GM19043 (cell line): ENCODE results near the gene CDH13.
A peak's percentile ranks its signal among the peaks of the same experiment; 100 is the strongest.

Experiments
- ATAC-seq: cut with Tn5 transposase; IDR thresholded peaks from one replicate; pipeline ENCODE4 v1.9.1; 2021; ENCODE audit warnings: low read depth; ENCODE audit not compliant: unreplicated experiment

Gene CDH13

GRCh38 chr16:83742124-83742899 is 1115.5 kb downstream of the CDH13 start:
- ATAC-seq, result no peak

DNA sequence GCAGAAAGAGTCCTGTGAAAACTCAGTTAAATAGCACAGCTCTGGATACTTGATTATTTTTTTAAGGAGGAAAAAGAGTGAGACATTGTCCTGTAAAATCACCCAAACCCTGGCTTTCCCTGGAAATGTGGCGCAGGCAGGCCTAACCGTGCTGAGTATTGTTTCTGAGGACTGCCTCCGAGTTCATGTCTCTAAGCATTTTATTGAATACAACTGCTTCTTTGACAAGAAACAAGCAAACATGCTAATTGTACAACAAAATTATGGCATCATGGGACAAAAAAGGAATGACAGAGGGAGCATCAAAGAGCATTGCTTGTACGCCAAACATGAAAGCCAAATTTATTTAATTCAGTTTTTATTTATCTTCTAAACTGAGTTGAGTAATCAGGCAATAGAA is 1116.5 kb downstream of the CDH13 start:
- no peak for ATAC-seq

DNA sequence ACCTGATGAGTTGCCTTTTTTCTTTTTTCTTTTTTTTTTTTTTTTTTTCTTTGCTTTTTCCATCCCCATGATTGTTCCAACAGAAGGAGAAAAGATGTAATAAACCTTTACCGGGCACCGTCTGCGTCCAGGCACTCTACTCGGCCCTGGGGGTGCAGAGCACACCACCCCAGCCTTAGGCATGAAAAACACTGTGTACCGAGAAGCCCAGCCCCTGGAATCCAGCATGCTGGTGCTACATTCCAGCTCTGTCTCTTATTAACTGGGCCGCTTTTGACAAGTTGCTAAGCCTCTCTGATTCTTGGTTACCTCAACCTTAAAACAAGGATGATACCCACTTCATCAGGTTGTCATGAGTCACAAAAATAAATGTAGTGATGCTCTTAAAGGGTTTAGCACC is 1117.0 kb downstream of the CDH13 start:
- ATAC-seq, result no peak

GRCh38 chr16:83744441-83744981 is 1117.7 kb downstream of the CDH13 start:
- peak; percentile 85 for ATAC-seq

DNA sequence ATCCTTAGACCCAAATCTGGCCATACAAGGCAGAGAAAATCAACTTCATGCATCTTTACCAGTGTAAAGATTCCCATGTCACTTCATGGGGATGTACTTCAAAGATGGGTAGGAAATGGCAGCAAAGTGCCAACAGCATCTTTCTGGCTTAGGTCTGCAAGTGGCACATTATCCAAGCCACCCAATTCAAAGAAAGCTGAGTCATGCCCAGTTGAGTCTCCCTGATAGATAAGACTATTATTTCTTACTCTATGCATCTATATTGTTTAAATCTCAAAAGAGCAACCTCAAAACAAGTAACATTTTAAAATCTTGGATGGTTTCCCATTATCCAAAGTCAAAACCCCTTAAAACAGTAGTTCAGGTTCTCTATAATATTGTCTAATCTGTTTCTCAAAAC is 1119.8 kb downstream of the CDH13 start:
- ATAC-seq, result no peak

- no peak for ATAC-seq
Observed at GRCh38 chr16:83747936-83748335, 1121.2 kb downstream of the CDH13 start.

DNA sequence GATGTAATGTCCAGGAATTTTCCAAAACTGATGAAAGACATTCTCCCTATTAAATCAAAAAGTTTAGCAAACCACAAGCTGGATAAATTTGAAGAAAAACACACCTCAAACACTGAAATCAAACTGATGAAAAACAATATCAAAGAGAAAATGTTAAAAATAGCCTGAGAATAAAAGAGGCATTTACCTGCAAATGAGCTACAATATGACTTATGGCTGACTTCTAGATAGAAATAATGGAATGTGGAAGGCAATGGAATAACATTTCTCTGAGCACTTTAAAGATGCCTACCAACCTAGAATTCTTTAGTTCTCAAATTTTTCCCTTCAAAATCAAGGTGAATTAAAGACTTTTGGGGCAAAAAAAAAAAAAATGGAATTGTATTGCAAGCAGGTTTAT is 1128.6 kb downstream of the CDH13 start:
- ATAC-seq, result no peak

- ATAC-seq, result no peak
Observed at GRCh38 chr16:83762141-83762991, 1135.6 kb downstream of the CDH13 start.

GRCh38 chr16:83762992-83763358 is 1136.2 kb downstream of the CDH13 start:
- no peak for ATAC-seq

- ATAC-seq, result no peak
Observed at GRCh38 chr16:83768986-83769385, 1142.2 kb downstream of the CDH13 start.

DNA sequence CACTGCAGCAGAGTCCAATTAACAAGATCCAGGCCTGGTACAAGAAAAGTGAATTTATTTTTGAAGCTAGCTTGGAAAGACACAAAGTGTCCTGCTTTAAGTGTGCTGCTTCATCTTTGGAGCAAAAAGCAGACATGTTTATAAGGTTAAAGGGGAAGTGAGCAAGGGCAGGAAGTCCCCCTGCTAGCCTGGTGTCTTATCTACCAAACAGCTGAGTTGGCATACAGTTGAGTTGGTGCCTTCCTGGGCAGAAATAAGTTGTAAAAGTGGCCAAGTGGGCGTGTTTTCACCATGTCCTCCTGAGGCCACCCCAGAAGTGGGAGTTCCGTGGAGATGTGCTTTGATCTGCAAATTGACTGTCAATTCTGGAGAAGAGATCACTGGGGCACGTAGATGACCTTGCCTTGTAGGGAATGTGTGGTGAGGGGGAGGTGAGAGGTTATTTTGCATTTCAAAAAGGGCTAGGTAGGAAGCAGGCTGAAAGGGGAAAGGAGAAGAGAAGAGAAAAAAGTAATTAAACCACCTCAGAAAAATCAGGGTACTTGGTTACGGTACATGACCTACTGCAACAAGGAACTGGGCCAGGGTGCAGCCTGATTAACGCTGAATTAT is 1142.7 kb downstream of the CDH13 start:
- no peak for ATAC-seq

DNA sequence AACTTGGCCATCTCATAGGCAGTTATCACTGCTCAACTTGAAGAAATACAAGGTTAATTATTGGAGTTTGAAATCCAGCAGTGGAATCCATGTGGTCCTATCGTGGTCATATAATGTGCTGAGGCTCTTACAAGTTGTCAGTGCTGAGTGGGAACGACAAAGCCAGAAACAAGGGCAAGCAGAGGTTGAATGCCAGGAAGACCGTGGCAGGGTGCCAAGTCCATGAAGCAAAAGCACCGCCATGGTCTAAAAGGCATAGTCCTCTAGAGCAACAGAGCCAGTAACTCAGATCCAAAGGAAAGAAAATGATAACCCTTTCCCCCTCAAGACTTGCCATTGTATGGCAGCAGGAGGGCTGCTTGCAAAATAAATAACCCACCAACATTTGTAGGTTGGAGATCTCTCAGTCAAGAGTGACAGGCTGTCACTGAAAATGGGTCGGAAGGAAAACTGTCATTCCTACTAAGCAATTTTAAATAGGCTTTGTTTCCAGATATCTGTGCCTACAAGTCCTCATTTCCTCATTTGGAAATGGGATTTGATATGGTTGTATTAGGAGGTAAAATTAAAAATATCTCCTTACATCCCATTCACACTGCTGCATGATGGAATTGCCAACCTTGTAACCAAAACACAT is 1144.7 kb downstream of the CDH13 start:
- no peak for ATAC-seq

- no peak for ATAC-seq
Observed at GRCh38 chr16:83772806-83773205, 1146.0 kb downstream of the CDH13 start.

- ATAC-seq, result no peak
Observed at GRCh38 chr16:83774066-83774465, 1147.3 kb downstream of the CDH13 start.

DNA sequence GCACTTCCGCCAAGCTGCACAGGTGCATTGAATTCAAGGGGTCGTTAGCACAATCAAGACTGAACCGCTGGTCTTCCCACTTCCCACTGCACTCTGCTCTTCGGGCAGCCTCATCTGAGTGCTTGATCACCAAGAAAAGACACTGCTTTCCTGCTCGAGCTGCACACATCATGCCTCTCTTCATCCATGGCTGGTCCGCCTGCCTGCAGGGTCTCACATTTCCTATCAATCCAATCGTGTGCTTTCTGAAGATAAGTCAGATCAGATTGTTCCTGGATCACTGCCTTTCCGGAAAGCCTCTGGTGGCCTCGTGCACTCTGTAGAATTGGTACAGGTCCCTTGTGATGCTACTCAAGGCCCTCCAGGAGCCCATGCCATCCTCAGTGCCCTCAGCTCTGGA is 1150.2 kb downstream of the CDH13 start:
- ATAC-seq, result no peak

- ATAC-seq, result no peak
Observed at GRCh38 chr16:83779886-83780285, 1153.1 kb downstream of the CDH13 start.

DNA sequence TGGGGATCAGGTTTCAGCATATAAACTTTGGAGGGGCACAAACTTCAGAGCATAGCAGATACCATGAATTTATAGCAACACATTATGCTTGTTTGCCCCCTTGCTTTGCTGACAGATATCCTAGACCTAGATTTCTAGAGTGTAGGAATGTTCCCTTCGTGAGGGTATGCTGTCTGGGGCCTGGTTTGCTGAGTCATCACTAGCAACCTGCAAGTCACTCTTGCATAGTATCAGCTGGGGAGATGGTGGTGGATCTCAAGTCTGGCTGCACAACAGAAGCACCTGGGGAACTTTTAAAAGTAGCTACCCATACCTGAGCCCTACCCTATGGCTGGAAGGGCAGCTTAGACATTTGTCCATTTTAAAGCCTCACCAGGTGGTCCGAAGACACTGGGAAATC is 1158.7 kb downstream of the CDH13 start:
- no peak for ATAC-seq

- ATAC-seq, result no peak
Observed at GRCh38 chr16:83789642-83790401, 1163.1 kb downstream of the CDH13 start.

DNA sequence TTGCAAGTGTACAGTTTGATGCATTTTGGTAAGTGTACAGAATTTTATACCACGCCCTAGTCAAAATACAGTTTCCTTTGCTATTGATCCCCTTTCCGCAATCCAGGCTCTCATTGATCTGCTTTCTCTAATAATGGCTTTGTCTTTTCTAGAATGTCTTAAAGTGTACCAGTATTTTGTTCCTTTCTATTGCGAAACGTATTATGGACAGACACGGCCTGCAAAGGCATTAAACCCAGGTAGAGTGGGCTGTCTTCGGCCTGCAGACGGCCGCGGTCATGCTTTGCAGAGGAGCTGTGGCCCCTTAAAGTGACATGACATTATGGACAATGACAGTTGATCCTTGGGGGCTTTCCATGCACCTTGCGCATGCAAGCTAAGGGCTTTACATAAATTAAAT is 1165.1 kb downstream of the CDH13 start:
- ATAC-seq, result no peak

DNA sequence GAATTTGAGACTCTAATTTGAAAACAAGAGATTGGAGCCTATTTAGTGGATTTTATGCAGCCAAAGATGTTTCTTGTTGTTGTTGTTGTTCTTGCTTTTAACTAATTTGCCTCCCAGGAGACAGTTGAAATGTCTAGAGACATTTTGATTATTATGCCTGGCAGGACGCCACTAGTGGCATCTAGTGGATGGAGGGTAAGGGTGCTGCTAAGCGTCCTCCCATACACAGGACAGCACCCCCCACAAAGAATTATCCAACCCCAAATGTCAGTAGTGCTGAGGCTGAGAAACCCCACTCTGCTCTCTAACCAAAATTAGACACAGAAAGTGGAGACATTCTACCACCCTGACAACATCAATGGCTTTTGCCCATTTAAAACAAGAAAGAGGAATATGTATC is 1165.6 kb downstream of the CDH13 start:
- ATAC-seq, result no peak
